GM12801 (cell line): Measurements from ENCODE around the gene MYO18B.

Source experiments
- CTCF ChIP-seq: IDR thresholded peaks from one replicate; pipeline ENCODE4 v1.5.1; 2011; ENCODE audit warnings: control low read depth; ENCODE audit not compliant: insufficient read length; ENCODE audit errors: extremely low read depth

The MYO18B gene

GRCh38 chr22:25829237-25829636 lies 87.2 kb downstream of the MYO18B start:
- no peak for TF ChIP-seq CTCF

- no peak for TF ChIP-seq CTCF
Measured at GRCh38 chr22:25829808-25830777, 88.1 kb downstream of the MYO18B start.

GRCh38 chr22:25833091-25833490 lies 91.1 kb downstream of the MYO18B start:
- no peak for TF ChIP-seq CTCF

- no peak for TF ChIP-seq CTCF
Measured at GRCh38 chr22:25833676-25834075, 91.7 kb downstream of the MYO18B start.

- TF ChIP-seq CTCF = no peak
Measured at GRCh38 chr22:25834490-25834889, 92.5 kb downstream of the MYO18B start.

- no peak for TF ChIP-seq CTCF
Measured at GRCh38 chr22:25835348-25835747, 93.4 kb downstream of the MYO18B start.

GRCh38 chr22:25837288-25837900 lies 95.4 kb downstream of the MYO18B start:
- no peak for TF ChIP-seq CTCF
